Chondrocyte (in vitro differentiated cells): ENCODE data around the gene GPC6. TPM values are rescaled to one million over a fixed set of nuclear protein-coding genes. Genes with fewer than 3 reads are reported as not detected.

Experiments
- DNase-seq: peaks from one replicate; pipeline ENCODE4 v3.0.0; 2021; ENCODE audit warnings: mixed read lengths, low spot score
- H3K27ac Mint-ChIP-seq: one replicate; pipeline ENCODE4 v1.8.0; 2021; ENCODE audit warnings: mild to moderate bottlenecking, moderate library complexity, mixed read lengths; ENCODE audit not compliant: unreplicated experiment
- H3K27me3 Mint-ChIP-seq: 2 replicates; pipeline ENCODE4 v1.8.0; 2021; ENCODE audit warnings: low read depth, mixed read lengths
- H3K36me3 Mint-ChIP-seq: 2 replicates; pipeline ENCODE4 v1.8.0; 2021; ENCODE audit warnings: low read depth, mixed read lengths
- H3K4me1 Mint-ChIP-seq: 2 replicates; pipeline ENCODE4 v1.8.0; 2021; ENCODE audit warnings: low read depth, mild to moderate bottlenecking, mixed read lengths
- H3K4me3 Mint-ChIP-seq: one replicate; pipeline ENCODE4 v1.8.0; 2021; ENCODE audit warnings: mild to moderate bottlenecking, moderate library complexity, mixed read lengths; ENCODE audit not compliant: unreplicated experiment
- H3K9me3 Mint-ChIP-seq: 2 replicates; pipeline ENCODE4 v1.8.0; 2021; ENCODE audit warnings: low read depth, mixed read lengths
- total RNA-seq: library from RNA; stranded (reverse); gene quantifications from 3 replicates; pipeline ENCODE4 v1.2.1, GENCODE V29; 2021
- TF ChIP-seq, protein P1 (sequence below): fragments of 200-600 bp; sonication (generic); IDR thresholded peaks from 2 replicates; pipeline ENCODE4 v1.5.0; 2021; ENCODE audit warnings: antibody characterized with exemption, mild to moderate bottlenecking, moderate library complexity

Gene GPC6
- total RNA-seq, 1 donor from 2014 or later = 76.1 TPM

GRCh38 chr13:94212196-94212595, 985.6 kb downstream of the GPC6 start:
- H3K4me3 Mint-ChIP-seq = no peak overlapping the region
- H3K36me3 Mint-ChIP-seq = peaks cover under 1% of the 10 kb centered on the region
- no peak for DNase-seq
- peaks cover 10% of the 10 kb centered on the region for H3K4me1 Mint-ChIP-seq
- no peak overlapping the region for H3K27ac Mint-ChIP-seq
- TF ChIP-seq, protein P1, sequence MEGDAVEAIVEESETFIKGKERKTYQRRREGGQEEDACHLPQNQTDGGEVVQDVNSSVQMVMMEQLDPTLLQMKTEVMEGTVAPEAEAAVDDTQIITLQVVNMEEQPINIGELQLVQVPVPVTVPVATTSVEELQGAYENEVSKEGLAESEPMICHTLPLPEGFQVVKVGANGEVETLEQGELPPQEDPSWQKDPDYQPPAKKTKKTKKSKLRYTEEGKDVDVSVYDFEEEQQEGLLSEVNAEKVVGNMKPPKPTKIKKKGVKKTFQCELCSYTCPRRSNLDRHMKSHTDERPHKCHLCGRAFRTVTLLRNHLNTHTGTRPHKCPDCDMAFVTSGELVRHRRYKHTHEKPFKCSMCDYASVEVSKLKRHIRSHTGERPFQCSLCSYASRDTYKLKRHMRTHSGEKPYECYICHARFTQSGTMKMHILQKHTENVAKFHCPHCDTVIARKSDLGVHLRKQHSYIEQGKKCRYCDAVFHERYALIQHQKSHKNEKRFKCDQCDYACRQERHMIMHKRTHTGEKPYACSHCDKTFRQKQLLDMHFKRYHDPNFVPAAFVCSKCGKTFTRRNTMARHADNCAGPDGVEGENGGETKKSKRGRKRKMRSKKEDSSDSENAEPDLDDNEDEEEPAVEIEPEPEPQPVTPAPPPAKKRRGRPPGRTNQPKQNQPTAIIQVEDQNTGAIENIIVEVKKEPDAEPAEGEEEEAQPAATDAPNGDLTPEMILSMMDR = no peak
- no peaks in the 10 kb centered on the region for H3K9me3 Mint-ChIP-seq
- H3K27me3 Mint-ChIP-seq = no peaks in the 10 kb centered on the region

- H3K27ac Mint-ChIP-seq = no peak overlapping the region
These were observed 987.5 kb downstream of the GPC6 start for GRCh38 chr13:94214121-94214520.

GRCh38 chr13:94214975-94215374, 988.4 kb downstream of the GPC6 start:
- Mint-ChIP-seq H3K36me3 (peaks cover 2% of the 10 kb centered on the region), H3K27ac (no peak overlapping the region), H3K4me3 (no peak overlapping the region), H3K27me3 (no peaks in the 10 kb centered on the region), H3K9me3 (no peaks in the 10 kb centered on the region), H3K4me1 (peaks cover 10% of the 10 kb centered on the region)
- no peak for DNase-seq
- TF ChIP-seq, protein P1 = no peak

More at GRCh38 chr13:94214121-94214520, 987.5 kb downstream of the GPC6 start:
- Mint-ChIP-seq H3K27me3 (no peaks in the 10 kb centered on the region), H3K4me3 (no peak overlapping the region), H3K9me3 (no peaks in the 10 kb centered on the region), H3K36me3 (peaks cover 2% of the 10 kb centered on the region), H3K4me1 (peaks cover 13% of the 10 kb centered on the region)
- DNase-seq = no peak
- TF ChIP-seq, protein P1 = no peak

- no peak overlapping the region for H3K27ac Mint-ChIP-seq
- peaks cover 2% of the 10 kb centered on the region for H3K36me3 Mint-ChIP-seq
- no peak overlapping the region for H3K4me3 Mint-ChIP-seq
- no peak for DNase-seq
- H3K9me3 Mint-ChIP-seq = no peaks in the 10 kb centered on the region
- TF ChIP-seq, protein P1 = no peak
- no peaks in the 10 kb centered on the region for H3K27me3 Mint-ChIP-seq
- peaks cover 10% of the 10 kb centered on the region for H3K4me1 Mint-ChIP-seq
These were observed 989.9 kb downstream of the GPC6 start for GRCh38 chr13:94216476-94216875.

GRCh38 chr13:94217370-94217769, 990.8 kb downstream of the GPC6 start:
- Mint-ChIP-seq H3K27ac (no peak overlapping the region), H3K9me3 (no peaks in the 10 kb centered on the region), H3K36me3 (peaks cover 2% of the 10 kb centered on the region), H3K4me3 (no peak overlapping the region), H3K27me3 (no peaks in the 10 kb centered on the region), H3K4me1 (peaks cover 10% of the 10 kb centered on the region)
- TF ChIP-seq, protein P1 = no peak
- no peak for DNase-seq
